K562 (cell line): ENCODE measurements around the gene KCNH2. TPM values are rescaled to one million over a fixed set of nuclear protein-coding genes. Genes with fewer than 3 reads are reported as not detected.

Experiments
- ATAC-seq: fragments of 200-7000 bp; cut with Tn5 transposase; 3 replicates; pipeline ENCODE4 v1.9.1; 2020; ENCODE audit warnings: moderate library complexity
- BruUV-seq: library from RNA; stranded (reverse); fragments of 400-500 nt; replicated peaks from 2 replicates; lab custom pipeline; 2021; lab: Mats Ljungman, UMichigan
- CTCF ChIA-PET: fragments of 300-600 bp; formaldehyde crosslinking; extraction: SDS; loops from one replicate; lab custom pipeline; 2021; ENCODE audit warnings: low intra/inter-chr PET ratio; lab: Yijun Ruan, JAX
- POLR2A ChIA-PET: fragments of 300-600, 350-650 bp; sonication (Branson Sonifier 250); formaldehyde crosslinking; extraction: SDS; loops from one replicate; lab custom pipeline; 2021; ENCODE audit warnings: antibody characterized with exemption, inconsistent platforms; lab: Yijun Ruan, JAX
- DNase-seq, 4 experiments: peaks; one replicate each; pipeline versions ENCODE4 v3.0.0 to v3.0.0-alpha.2; 2011 to 2018; ENCODE audit warnings: low spot score in 3 of 4, mixed read lengths in 3 of 4; ENCODE audit errors: extremely low read depth in 1 of 4
- FAIRE-seq: peaks from 2 replicates; lab custom pipeline; 2011; peaks lifted over from hg19 to GRCh38; lab: Jason Lieb, UNC
- H2AFZ ChIP-seq: 2 replicates; pipeline ENCODE4 v1.6.0; 2011; ENCODE audit warnings: low read depth, low read length, control low read depth, inconsistent platforms
- H3K27ac ChIP-seq: fragments of 200-600 bp; 3 replicates; pipeline ENCODE4 v1.8.0; 2011; ENCODE audit warnings: low read depth, mild to moderate bottlenecking, control low read depth, inconsistent platforms, low read length, moderate library complexity, mixed read lengths; ENCODE audit errors: extremely low read depth
- H3K27me3 ChIP-seq, 2 experiments: fragments of 300-600 bp in 1 of 2; 2 replicates in 1 of 2; 3 replicates in 1 of 2; pipeline versions ENCODE4 v1.6.0 to v1.8.0; 2011; ENCODE audit warnings: inconsistent platforms in 2 of 2, low read length in 2 of 2, mild to moderate bottlenecking in 1 of 2, mixed read lengths in 1 of 2, moderate library complexity in 1 of 2; ENCODE audit not compliant: control insufficient read depth in 2 of 2, insufficient read depth in 2 of 2
- H3K36me3 ChIP-seq: fragments of 300-600 bp; 3 replicates; pipeline ENCODE4 v1.8.0; 2011; ENCODE audit warnings: mild to moderate bottlenecking, low read length, inconsistent platforms; ENCODE audit not compliant: control insufficient read depth, insufficient read depth
- H3K4me1 ChIP-seq, 2 experiments: fragments of 200-600 bp in 1 of 2; replicated peaks in 1 of 2; 2 replicates in 1 of 2; 3 replicates in 1 of 2; pipeline versions ENCODE4 v1.5.1 to v1.8.0; 2011; ENCODE audit warnings: inconsistent platforms in 2 of 2, low read length in 2 of 2, mild to moderate bottlenecking in 1 of 2, mixed read lengths in 1 of 2, moderate library complexity in 1 of 2; ENCODE audit not compliant: control insufficient read depth in 2 of 2, insufficient read depth in 2 of 2
- H3K4me2 ChIP-seq: 2 replicates; pipeline ENCODE4 v1.6.1; 2011; ENCODE audit warnings: low read length, control low read depth, inconsistent platforms, mixed read lengths; ENCODE audit not compliant: insufficient read depth
- H3K4me3 ChIP-seq: fragments of 200-600 bp; sonication (generic), shearing (Covaris generic); 2 replicates; pipeline ENCODE4 v1.5.1; 2016; ENCODE audit warnings: control low read depth, inconsistent platforms
- H3K79me2 ChIP-seq: fragments of 200-600 bp; 3 replicates; pipeline ENCODE4 v1.8.0; 2011; ENCODE audit warnings: low read length, inconsistent platforms; ENCODE audit not compliant: control insufficient read depth, insufficient read depth
- H3K9ac ChIP-seq, 2 experiments: 2 replicates each; pipeline versions ENCODE4 v1.6.0 to v1.6.1; 2011; ENCODE audit warnings: low read depth in 2 of 2, low read length in 2 of 2, control low read depth in 1 of 2, inconsistent platforms in 1 of 2, mild to moderate bottlenecking in 1 of 2, mixed read lengths in 1 of 2; ENCODE audit not compliant: insufficient read depth in 1 of 2
- H3K9me1 ChIP-seq: one replicate; pipeline ENCODE4 v1.6.0; 2011; ENCODE audit warnings: inconsistent platforms, mild to moderate bottlenecking, low read length, moderate library complexity; ENCODE audit not compliant: control insufficient read depth, insufficient read depth
- H3K9me3 ChIP-seq: replicated peaks from 2 replicates; pipeline ENCODE4 v1.5.1; 2011; ENCODE audit warnings: low read depth, low read length, inconsistent platforms; ENCODE audit not compliant: control insufficient read depth, insufficient read depth
- H4K20me1 ChIP-seq: replicated peaks from 2 replicates; pipeline ENCODE4 v1.6.1; 2011; ENCODE audit warnings: low read length, inconsistent platforms, mixed read lengths; ENCODE audit not compliant: control insufficient read depth, insufficient read depth
- HMGN3 ChIP-seq: IDR thresholded peaks from 2 replicates; pipeline ENCODE4 v1.6.1; 2011; ENCODE audit warnings: borderline replicate concordance, low read depth, mild to moderate bottlenecking, mixed read lengths, low read length; ENCODE audit not compliant: insufficient read length; ENCODE audit errors: extremely low read depth
- HOMEZ ChIP-seq: fragments of 250-450 bp; sonication (Bioruptor Pico); IDR thresholded peaks from 2 replicates; pipeline ENCODE4 v1.4.0; 2020; ENCODE audit warnings: mild to moderate bottlenecking, moderate library complexity
- NELFE ChIP-seq: IDR thresholded peaks from 2 replicates; pipeline ENCODE4 v1.6.1; 2011; ENCODE audit warnings: mild to moderate bottlenecking; ENCODE audit not compliant: insufficient read depth, insufficient read length
- POLR2G ChIP-seq: fragments of 200-400 bp; formaldehyde crosslinking; IDR thresholded peaks from 2 replicates; pipeline ENCODE4 v1.6.1; 2017; ENCODE audit warnings: low read depth, mild to moderate bottlenecking, antibody characterized with exemption, low read length, moderate library complexity
- RBFOX2 ChIP-seq: fragments of 200-400 bp; formaldehyde crosslinking; IDR thresholded peaks from 2 replicates; pipeline ENCODE4 v1.6.1; 2017; ENCODE audit warnings: low read depth, mild to moderate bottlenecking, low read length, moderate library complexity
- SFPQ ChIP-seq: fragments of 200-400 bp; formaldehyde crosslinking; IDR thresholded peaks from 2 replicates; pipeline ENCODE4 v1.6.1; 2017; ENCODE audit warnings: mild to moderate bottlenecking, low read depth, low read length, moderate library complexity
- ZBTB2 ChIP-seq: fragments of 450-650 bp; IDR thresholded peaks from 2 replicates; pipeline ENCODE4 v1.6.1; 2016; ENCODE audit warnings: antibody characterized with exemption
- ZNF277 ChIP-seq: fragments of 250-450 bp; sonication (Bioruptor Pico); IDR thresholded peaks from 2 replicates; pipeline ENCODE4 v1.8.0; 2022; ENCODE audit warnings: inconsistent platforms, mild to moderate bottlenecking, moderate library complexity, borderline replicate concordance
- WGBS: fragments of 100-300 bp; shearing (Covaris generic); methylation state at CpG from one replicate; pipeline ENCODE4 v1.1.6; 2016; ENCODE audit warnings: low coverage, mixed read lengths; ENCODE audit not compliant: insufficient coverage; ENCODE audit errors: missing lambda C conversion rate; 5-methylcytosine and 5-hydroxymethylcytosine counted together
- in situ Hi-C: fragments of 300-500 bp; cut with MboI; formaldehyde crosslinking; loops from 4 replicates; pipeline ENCODE4 v1.15.0; 2018; ENCODE audit warnings: inconsistent platforms, mixed read lengths
- intact Hi-C: fragments of 100-400 bp; cut with micrococcal nuclease; formaldehyde crosslinking; loops from 2 replicates; pipeline ENCODE4 v1.14.2; 2022
- polyA plus RNA-seq, 8 experiments: library from polyadenylated mRNA; depleted of rRNA in 4 of 8; stranded (reverse) in 5 of 8; unstranded in 3 of 8; fragments of >200 nt; fragmentation: Nextera tagmentation in 2 of 8; fragmentation: Illumina TruSeq in 1 of 8; extraction: Ambion mirVana in 2 of 8; extraction: Trizol in 1 of 8; gene quantifications; 2 replicates each; pipeline versions ENCODE4 v1.2.1 to v1.2.3, GENCODE V29; 2011 to 2014; ENCODE audit warnings: inconsistent platforms in 1 of 8, missing spikeins in 1 of 8
- total RNA-seq, 7 experiments: library from RNA; depleted of rRNA in 6 of 7; stranded (reverse); fragments of >200 nt in 6 of 7; fragmentation: Illumina TruSeq in 2 of 7; extraction: Trizol in 2 of 7; gene quantifications; 2 replicates each; pipeline versions ENCODE4 v1.2.1 to v1.2.3, GENCODE V29; 2011 to 2021; ENCODE audit warnings: low replicate concordance in 1 of 7

The KCNH2 gene
- total and polyA plus RNA-seq, 9 of the 15 experiments (the other 6 are each of a cell fraction or from before 2014, with no cell fraction given), result 18.1 to 368 (median 218) TPM

GRCh38 chr7:150994141-150994837, 16.2 kb upstream of the KCNH2 start (continued):
- TF ChIP-seq SFPQ (no peak), NELFE (no peak)

- no peaks in the 10 kb centered on the region for H3K27me3 ChIP-seq
- H3K4me2 ChIP-seq, result no peak overlapping the region
- CTCF ChIA-PET, result no interaction called here
- H3K27ac ChIP-seq, result peak overlapping the region; percentile 59; the same call in 2 of the 3 replicates
- peak in 2 of 4 experiments; percentile 30 for DNase-seq
- no peak overlapping the region for H3K4me3 ChIP-seq
- H4K20me1 ChIP-seq, result peaks cover 5% of the 10 kb centered on the region; the same call in 1 of the 2 replicates
- H3K36me3 ChIP-seq, result no peaks in the 10 kb centered on the region
- intact Hi-C loops (loop anchor here (10.0 kb wide), 1 partner anchor 679 kb away; no protein-coding TSS in a partner anchor), in situ Hi-C loops (no loop called here)
- no peaks in the 10 kb centered on the region for H3K79me2 ChIP-seq
- no peak for FAIRE-seq
- ATAC-seq, result no peak
- no peaks in the 10 kb centered on the region; the same call in 1 of the 2 replicates for H3K9me3 ChIP-seq
- POLR2A ChIA-PET, result interaction anchor here (0.6 to 1.6 kb wide), 5 partner anchors 13 to 112 kb away, joined by 3 to 5 read pairs (median 3); no protein-coding TSS in a partner anchor
- no peaks in the 10 kb centered on the region for H3K9me1 ChIP-seq
- 71% methylated on average over 11 of the region's 14 CpGs for WGBS
- no TSS peak for BruUV-seq
- peak overlapping the region in 1 of 2 experiments; percentile 27; a peak in 1 of 4 replicates for H3K9ac ChIP-seq
- 0 out of 2 replicates have a peak, but pooled peaks have one; percentile 25 for TF ChIP-seq ZBTB2
- TF ChIP-seq ZNF277 (CRISPR knock-in tag), result no peak
- peak; percentile 38; the same call in 1 of the 2 replicates for TF ChIP-seq RBFOX2
- 0 out of 2 replicates have a peak, but pooled peaks have one; percentile 37 for TF ChIP-seq POLR2G
- no peak for TF ChIP-seq HOMEZ (CRISPR knock-in tag)
- TF ChIP-seq HMGN3, result peak; percentile 35
- peaks cover 53 to 56% of the 10 kb centered on the region in 2 experiments for H3K4me1 ChIP-seq
- H2AFZ ChIP-seq, result peak overlapping the region; percentile 78
Observed at GRCh38 chr7:150993511-150993910, 15.4 kb upstream of the KCNH2 start.
